Nephron progenitor cell (in vitro differentiated cells): ENCODE results near the gene SMIM28.

Experiments used
- DNase-seq: peaks from one replicate; pipeline ENCODE4 v3.0.0; 2021
- H3K27ac Mint-ChIP-seq: 2 replicates; pipeline ENCODE4 v1.8.0; 2021; ENCODE audit warnings: mild to moderate bottlenecking, moderate library complexity, mixed read lengths
- H3K27me3 Mint-ChIP-seq: 2 replicates; pipeline ENCODE4 v1.8.0; 2021; ENCODE audit warnings: mild to moderate bottlenecking, low read depth, mixed read lengths; ENCODE audit not compliant: poor library complexity
- H3K36me3 Mint-ChIP-seq: 2 replicates; pipeline ENCODE4 v1.8.0; 2021; ENCODE audit warnings: low read depth, mixed read lengths
- H3K4me1 Mint-ChIP-seq: 2 replicates; pipeline ENCODE4 v1.8.0; 2021; ENCODE audit warnings: mixed read lengths
- H3K4me3 Mint-ChIP-seq: 2 replicates; pipeline ENCODE4 v1.8.0; 2021; ENCODE audit warnings: mild to moderate bottlenecking, moderate library complexity, mixed read lengths
- H3K9me3 Mint-ChIP-seq: 2 replicates; pipeline ENCODE4 v1.8.0; 2021; ENCODE audit warnings: mild to moderate bottlenecking, moderate library complexity, mixed read lengths
- TF ChIP-seq, protein P1 (sequence below): fragments of 200-600 bp; sonication (generic); IDR thresholded peaks from 2 replicates; pipeline ENCODE4 v1.5.0; 2021; ENCODE audit warnings: antibody characterized with exemption

SMIM28 gene

DNA sequence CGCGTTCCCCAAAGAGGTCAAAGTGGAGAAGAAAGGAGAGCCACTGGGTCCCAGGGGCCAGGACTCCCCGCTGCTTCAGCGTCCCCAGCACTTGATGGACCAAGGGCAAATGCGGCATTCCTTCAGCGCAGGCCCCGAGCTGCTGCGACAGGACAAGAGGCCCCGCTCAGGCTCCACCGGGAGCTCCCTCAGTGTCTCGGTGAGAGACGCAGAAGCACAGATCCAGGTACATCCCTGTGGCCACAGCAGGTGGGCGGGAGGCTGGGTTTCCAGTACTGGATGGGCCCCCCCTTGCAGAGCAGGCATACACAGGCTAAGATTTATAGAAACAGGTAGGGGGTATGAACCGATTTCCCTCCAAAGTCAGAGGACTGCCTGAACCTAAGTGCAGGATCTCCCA is 42.7 kb upstream of the SMIM28 start:
- H3K4me3 Mint-ChIP-seq = no peak overlapping the region
- TF ChIP-seq, protein P1, sequence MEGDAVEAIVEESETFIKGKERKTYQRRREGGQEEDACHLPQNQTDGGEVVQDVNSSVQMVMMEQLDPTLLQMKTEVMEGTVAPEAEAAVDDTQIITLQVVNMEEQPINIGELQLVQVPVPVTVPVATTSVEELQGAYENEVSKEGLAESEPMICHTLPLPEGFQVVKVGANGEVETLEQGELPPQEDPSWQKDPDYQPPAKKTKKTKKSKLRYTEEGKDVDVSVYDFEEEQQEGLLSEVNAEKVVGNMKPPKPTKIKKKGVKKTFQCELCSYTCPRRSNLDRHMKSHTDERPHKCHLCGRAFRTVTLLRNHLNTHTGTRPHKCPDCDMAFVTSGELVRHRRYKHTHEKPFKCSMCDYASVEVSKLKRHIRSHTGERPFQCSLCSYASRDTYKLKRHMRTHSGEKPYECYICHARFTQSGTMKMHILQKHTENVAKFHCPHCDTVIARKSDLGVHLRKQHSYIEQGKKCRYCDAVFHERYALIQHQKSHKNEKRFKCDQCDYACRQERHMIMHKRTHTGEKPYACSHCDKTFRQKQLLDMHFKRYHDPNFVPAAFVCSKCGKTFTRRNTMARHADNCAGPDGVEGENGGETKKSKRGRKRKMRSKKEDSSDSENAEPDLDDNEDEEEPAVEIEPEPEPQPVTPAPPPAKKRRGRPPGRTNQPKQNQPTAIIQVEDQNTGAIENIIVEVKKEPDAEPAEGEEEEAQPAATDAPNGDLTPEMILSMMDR = no peak
- H3K27me3 Mint-ChIP-seq = peaks cover 26% of the 10 kb centered on the region
- H3K27ac Mint-ChIP-seq = no peak overlapping the region
- no peaks in the 10 kb centered on the region for H3K36me3 Mint-ChIP-seq
- DNase-seq = no peak
- H3K9me3 Mint-ChIP-seq = no peaks in the 10 kb centered on the region
- peaks cover 10% of the 10 kb centered on the region for H3K4me1 Mint-ChIP-seq

DNA sequence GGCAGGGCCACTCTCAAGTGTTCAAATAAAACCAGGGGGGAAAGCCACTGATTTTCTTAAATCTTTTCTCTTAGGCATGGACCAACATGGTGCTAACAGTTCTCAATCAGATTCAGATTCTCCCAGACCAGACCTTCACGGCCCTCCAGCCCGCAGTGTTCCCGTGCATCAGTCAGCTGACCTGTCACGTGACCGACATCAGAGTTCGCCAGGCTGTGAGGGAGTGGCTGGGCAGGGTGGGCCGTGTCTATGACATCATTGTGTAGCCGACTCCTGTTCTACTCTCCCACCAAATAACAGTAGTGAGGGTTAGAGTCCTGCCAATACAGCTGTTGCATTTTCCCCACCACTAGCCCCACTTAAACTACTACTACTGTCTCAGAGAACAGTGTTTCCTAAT is 41.5 kb upstream of the SMIM28 start:
- H3K36me3 Mint-ChIP-seq = no peaks in the 10 kb centered on the region
- DNase-seq = no peak
- H3K4me1 Mint-ChIP-seq = peaks cover 10% of the 10 kb centered on the region
- H3K4me3 Mint-ChIP-seq = no peak overlapping the region
- H3K27me3 Mint-ChIP-seq = peaks cover 23% of the 10 kb centered on the region
- H3K9me3 Mint-ChIP-seq = no peaks in the 10 kb centered on the region
- H3K27ac Mint-ChIP-seq = no peak overlapping the region
- TF ChIP-seq, protein P1 = no peak

DNA sequence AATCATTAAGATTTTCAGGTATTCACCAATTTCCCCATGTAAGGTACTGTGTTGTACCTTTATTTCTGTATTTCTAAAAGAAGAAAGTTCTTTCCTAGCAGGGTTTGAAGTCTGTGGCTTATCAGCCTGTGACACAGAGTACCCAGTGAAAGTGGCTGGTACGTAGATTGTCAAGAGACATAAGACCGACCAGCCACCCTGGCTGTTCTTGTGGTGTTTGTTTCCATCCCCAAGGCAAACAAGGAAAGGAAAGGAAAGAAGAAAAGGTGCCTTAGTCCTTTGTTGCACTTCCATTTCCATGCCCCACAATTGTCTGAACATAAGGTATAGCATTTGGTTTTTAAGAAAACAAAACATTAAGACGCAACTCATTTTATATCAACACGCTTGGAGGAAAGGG is 40.6 kb upstream of the SMIM28 start:
- Mint-ChIP-seq H3K9me3 (no peaks in the 10 kb centered on the region), H3K27ac (no peak overlapping the region), H3K36me3 (no peaks in the 10 kb centered on the region), H3K4me1 (peaks cover 5% of the 10 kb centered on the region), H3K27me3 (peaks cover 23% of the 10 kb centered on the region), H3K4me3 (no peak overlapping the region)
- TF ChIP-seq, protein P1 = no peak
- no peak for DNase-seq

DNA sequence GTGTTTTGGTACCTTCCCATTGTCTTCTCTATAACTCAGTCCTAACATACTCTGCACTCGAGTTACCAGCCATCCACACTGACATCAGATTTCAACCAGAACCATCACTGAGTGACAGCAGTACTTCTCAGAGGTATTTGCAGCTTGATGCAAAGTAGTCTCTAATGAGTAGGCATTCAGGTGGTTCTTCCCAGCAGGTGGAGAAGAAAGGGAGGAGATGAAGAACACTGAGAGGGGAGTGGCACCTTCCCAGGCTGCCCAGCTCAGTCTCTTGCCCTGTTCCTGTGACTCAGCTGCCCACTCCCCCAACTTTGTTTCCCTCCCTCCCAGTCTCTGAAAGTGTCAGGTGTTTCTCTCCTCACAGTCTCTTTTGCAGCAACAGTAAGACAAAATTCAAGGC is 38.7 kb upstream of the SMIM28 start:
- no peaks in the 10 kb centered on the region for H3K36me3 Mint-ChIP-seq
- peaks cover 23% of the 10 kb centered on the region for H3K27me3 Mint-ChIP-seq
- H3K9me3 Mint-ChIP-seq = no peaks in the 10 kb centered on the region

GRCh38 chr6:138341176-138341575 is 36.5 kb upstream of the SMIM28 start:
- H3K9me3 Mint-ChIP-seq = no peaks in the 10 kb centered on the region
- H3K27ac Mint-ChIP-seq = no peak overlapping the region
- no peak for DNase-seq
- no peaks in the 10 kb centered on the region for H3K36me3 Mint-ChIP-seq
- H3K27me3 Mint-ChIP-seq = peaks cover 17% of the 10 kb centered on the region
- TF ChIP-seq, protein P1 = no peak
- no peaks in the 10 kb centered on the region for H3K4me1 Mint-ChIP-seq
- no peak overlapping the region for H3K4me3 Mint-ChIP-seq

More for the DNA sequence above, 38.7 kb upstream of the SMIM28 start:
- TF ChIP-seq, protein P1 = no peak
- DNase-seq = no peak
- Mint-ChIP-seq H3K4me3 (no peak overlapping the region), H3K27ac (no peak overlapping the region), H3K4me1 (no peaks in the 10 kb centered on the region)

DNA sequence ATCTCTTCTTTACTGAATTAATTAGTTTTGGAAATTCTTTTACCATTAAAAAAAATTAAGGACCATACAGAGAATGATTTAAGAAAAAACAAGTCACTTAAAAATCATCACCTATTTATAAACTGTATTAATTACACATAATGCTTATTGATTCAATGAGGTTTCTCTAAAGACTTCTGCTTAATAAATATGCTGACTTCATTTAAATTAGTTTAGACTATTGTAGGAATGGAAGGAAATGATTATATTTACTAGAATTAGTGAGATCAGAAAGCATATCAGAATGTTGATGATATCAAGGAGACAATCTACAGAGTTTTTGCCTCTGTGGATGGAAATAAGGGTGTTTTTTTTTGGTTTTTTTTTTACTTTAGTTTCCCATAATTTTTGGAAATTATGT is 34.6 kb upstream of the SMIM28 start:
- Mint-ChIP-seq H3K27ac (no peak overlapping the region), H3K4me3 (no peak overlapping the region), H3K27me3 (peaks cover 12% of the 10 kb centered on the region), H3K4me1 (no peaks in the 10 kb centered on the region), H3K36me3 (no peaks in the 10 kb centered on the region), H3K9me3 (no peaks in the 10 kb centered on the region)
- no peak for DNase-seq
- TF ChIP-seq, protein P1 = no peak
